Mucosa of gallbladder (tissue), 1 donor: ENCODE results near the gene TMEM176B. TPM values are rescaled to one million over a fixed set of nuclear protein-coding genes. Genes with fewer than 3 reads are reported as not detected.

ENCODE experiments used
- DNase-seq: peaks from one replicate; pipeline ENCODE4 v3.0.0-alpha.2; 2020; ENCODE audit warnings: low spot score
- total RNA-seq: library from RNA; stranded (reverse); gene quantifications from one replicate; pipeline ENCODE4 v1.2.1, GENCODE V29; 2021
- donor health status: DM: no; HTN: no; CAD: no.

The TMEM176B gene
- total RNA-seq, 1 donor from 2014 or later: 304 TPM

- DNase-seq: no peak
Measured at GRCh38 chr7:150753239-150753638, 46.9 kb downstream of the TMEM176B start.

GRCh38 chr7:150751702-150752101, 48.5 kb downstream of the TMEM176B start:
- DNase-seq: no peak

- no peak for DNase-seq
Measured at GRCh38 chr7:150748376-150748775, 51.8 kb downstream of the TMEM176B start.

GRCh38 chr7:150746921-150747320, 53.2 kb downstream of the TMEM176B start:
- no peak for DNase-seq

GRCh38 chr7:150745876-150746275, 54.3 kb downstream of the TMEM176B start:
- no peak for DNase-seq

- no peak for DNase-seq
Measured at GRCh38 chr7:150745086-150745485, 55.1 kb downstream of the TMEM176B start.

GRCh38 chr7:150744041-150744656, 56.0 kb downstream of the TMEM176B start:
- DNase-seq: no peak

GRCh38 chr7:150742286-150742968, 57.7 kb downstream of the TMEM176B start:
- DNase-seq: no peak

Other genes starting within 250 kb of the TMEM176B start
- gene GIMAP4, start 233.0 kb downstream of the TMEM176B start, total RNA-seq: 39.9 TPM
- gene GIMAP6, start 168.0 kb downstream of the TMEM176B start, total RNA-seq: 20.5 TPM
- gene GIMAP2, start 114.7 kb downstream of the TMEM176B start, total RNA-seq: 19.1 TPM
- gene GIMAP1, start 83.8 kb downstream of the TMEM176B start, total RNA-seq: 5.1 TPM
- 9.8 TPM for gene GIMAP5, start 62.9 kb downstream of the TMEM176B start, total RNA-seq
- gene TMEM176A, start 405 bp upstream of the TMEM176B start, total RNA-seq: 246 TPM
- gene AOC1, start 52.2 kb upstream of the TMEM176B start, total RNA-seq: 8.4 TPM
- gene KCNH2, start 178.0 kb upstream of the TMEM176B start, total RNA-seq: 49.4 TPM
- 12.6 TPM for gene NOS3, start 190.7 kb upstream of the TMEM176B start, total RNA-seq
- 1.2 TPM for gene ATG9B, start 224.1 kb upstream of the TMEM176B start, total RNA-seq
- 43.9 TPM for gene ABCB8, start 228.1 kb upstream of the TMEM176B start, total RNA-seq
- 4.4 TPM for gene ASIC3, start 248.2 kb upstream of the TMEM176B start, total RNA-seq